MM.1S (cell line): ENCODE measurements around the gene EGFL7.
"Not testable (repeated sequence)": the region's sequence is repeated elsewhere in the genome, so short reads cannot be mapped to it uniquely, and the experiment has no call there.

Experiments used
- DNase-seq: peaks from one replicate; pipeline ENCODE4 v3.0.0-alpha.2; 2015
- H2AFZ ChIP-seq: fragments of 300-600 bp; sonication (generic); 2 replicates; pipeline ENCODE4 v1.6.0; 2016; ENCODE audit warnings: antibody characterized with exemption, low read length
- H3F3A ChIP-seq: fragments of 300-600 bp; sonication (generic); 2 replicates; pipeline ENCODE4 v1.6.1; 2016; ENCODE audit warnings: mild to moderate bottlenecking, antibody characterized with exemption, low read length, moderate library complexity, mixed read lengths; ENCODE audit not compliant: insufficient read depth
- H3K27ac ChIP-seq: fragments of 300-600 bp; sonication (generic); 2 replicates; pipeline ENCODE4 v1.5.1; 2016; ENCODE audit warnings: mild to moderate bottlenecking, low read length
- H3K27me3 ChIP-seq: fragments of 300-600 bp; sonication (generic); replicated peaks from 2 replicates; pipeline ENCODE4 v1.6.0; 2016; ENCODE audit warnings: low read length; ENCODE audit not compliant: insufficient read depth
- H3K36me3 ChIP-seq: fragments of 300-600 bp; sonication (generic); replicated peaks from 2 replicates; pipeline ENCODE4 v1.6.1; 2016; ENCODE audit warnings: mild to moderate bottlenecking, low read length, mixed read lengths; ENCODE audit not compliant: insufficient read depth
- H3K4me1 ChIP-seq: fragments of 300-600 bp; sonication (generic); 2 replicates; pipeline ENCODE4 v1.6.1; 2016; ENCODE audit warnings: low read length, mixed read lengths
- H3K4me2 ChIP-seq: fragments of 300-600 bp; sonication (generic); 2 replicates; pipeline ENCODE4 v1.6.0; 2016; ENCODE audit warnings: low read depth, low read length
- H3K4me3 ChIP-seq: fragments of 300-600 bp; sonication (generic); 2 replicates; pipeline ENCODE4 v1.5.1; 2016; ENCODE audit warnings: low read length, mixed read lengths
- H3K79me2 ChIP-seq: fragments of 300-600 bp; sonication (generic); 2 replicates; pipeline ENCODE4 v1.6.1; 2016; ENCODE audit warnings: mixed run types, low read length, mixed read lengths
- H3K9ac ChIP-seq: fragments of 300-600 bp; sonication (generic); 2 replicates; pipeline ENCODE4 v1.6.1; 2016; ENCODE audit warnings: low read length, mixed read lengths
- H3K9me2 ChIP-seq: fragments of 300-600 bp; sonication (generic); replicated peaks from 2 replicates; pipeline ENCODE4 v1.6.1; 2016; ENCODE audit warnings: mild to moderate bottlenecking, low read length, mixed read lengths; ENCODE audit not compliant: insufficient read depth
- H3K9me3 ChIP-seq: fragments of 300-600 bp; sonication (generic); replicated peaks from 2 replicates; pipeline ENCODE4 v1.6.1; 2016; ENCODE audit warnings: mild to moderate bottlenecking, low read length, mixed read lengths; ENCODE audit not compliant: insufficient read depth
- H4K20me1 ChIP-seq: fragments of 300-600 bp; sonication (generic); 2 replicates; pipeline ENCODE4 v1.6.1; 2016; ENCODE audit warnings: mild to moderate bottlenecking, low read length, moderate library complexity, mixed read lengths; ENCODE audit not compliant: insufficient read depth
- EZH2 ChIP-seq: fragments of 300-600 bp; sonication (generic); optimal IDR thresholded peaks from 2 replicates; pipeline ENCODE3; 2017; ENCODE audit warnings: low read depth, mild to moderate bottlenecking, antibody characterized with exemption, low read length, mixed read lengths
- EZH2phosphoT487 ChIP-seq: fragments of 300-600 bp; sonication (generic); IDR thresholded peaks from 2 replicates; pipeline ENCODE4 v1.6.1; 2018; ENCODE audit warnings: antibody characterized with exemption, low read length
- TF ChIP-seq, protein P1 (sequence below): fragments of 300-600 bp; sonication (generic); IDR thresholded peaks from 2 replicates; pipeline ENCODE4 v1.5.1; 2016; ENCODE audit warnings: antibody characterized with exemption, low read length, mixed read lengths

Gene EGFL7

GRCh38 chr9:136703276-136703860 lies 40.7 kb downstream of the EGFL7 start:
- Histone ChIP-seq H3K27ac (peak overlapping the region; percentile 32; the same call in 1 of the 2 replicates), H3K4me2 (no peak overlapping the region; the same call in 1 of the 2 replicates), H3K36me3 (no peaks in the 10 kb centered on the region), H3K4me1 (peaks cover 7% of the 10 kb centered on the region; the same call in 1 of the 2 replicates), H3K27me3 (peaks cover 94% of the 10 kb centered on the region), H3K9ac (no peak overlapping the region), H3K4me3 (no peak overlapping the region), H3K9me3 (no peaks in the 10 kb centered on the region), H3K79me2 (no peaks in the 10 kb centered on the region), H3K9me2 (no peaks in the 10 kb centered on the region), H4K20me1 (no peaks in the 10 kb centered on the region), H3F3A (0 out of 2 replicates have a peak, but pooled peaks cover 2% of the 10 kb centered on the region), H2AFZ (no peak overlapping the region)
- TF ChIP-seq, protein P1, sequence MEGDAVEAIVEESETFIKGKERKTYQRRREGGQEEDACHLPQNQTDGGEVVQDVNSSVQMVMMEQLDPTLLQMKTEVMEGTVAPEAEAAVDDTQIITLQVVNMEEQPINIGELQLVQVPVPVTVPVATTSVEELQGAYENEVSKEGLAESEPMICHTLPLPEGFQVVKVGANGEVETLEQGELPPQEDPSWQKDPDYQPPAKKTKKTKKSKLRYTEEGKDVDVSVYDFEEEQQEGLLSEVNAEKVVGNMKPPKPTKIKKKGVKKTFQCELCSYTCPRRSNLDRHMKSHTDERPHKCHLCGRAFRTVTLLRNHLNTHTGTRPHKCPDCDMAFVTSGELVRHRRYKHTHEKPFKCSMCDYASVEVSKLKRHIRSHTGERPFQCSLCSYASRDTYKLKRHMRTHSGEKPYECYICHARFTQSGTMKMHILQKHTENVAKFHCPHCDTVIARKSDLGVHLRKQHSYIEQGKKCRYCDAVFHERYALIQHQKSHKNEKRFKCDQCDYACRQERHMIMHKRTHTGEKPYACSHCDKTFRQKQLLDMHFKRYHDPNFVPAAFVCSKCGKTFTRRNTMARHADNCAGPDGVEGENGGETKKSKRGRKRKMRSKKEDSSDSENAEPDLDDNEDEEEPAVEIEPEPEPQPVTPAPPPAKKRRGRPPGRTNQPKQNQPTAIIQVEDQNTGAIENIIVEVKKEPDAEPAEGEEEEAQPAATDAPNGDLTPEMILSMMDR = no peak
- TF ChIP-seq EZH2 (no peak), EZH2phosphoT487 (no peak)
- peak; percentile 41 for DNase-seq

- not testable (repeated sequence) for H3K9me3 ChIP-seq, H3K4me2 ChIP-seq, H3K4me3 ChIP-seq, H3K9me2 ChIP-seq, H3K27ac ChIP-seq, DNase-seq, H3F3A ChIP-seq, H3K79me2 ChIP-seq, H2AFZ ChIP-seq, H3K4me1 ChIP-seq, H4K20me1 ChIP-seq, H3K9ac ChIP-seq, H3K36me3 ChIP-seq
- peaks cover 94% of the 10 kb centered on the region for H3K27me3 ChIP-seq
Observed at GRCh38 chr9:136704741-136705140, 42.0 kb downstream of the EGFL7 start.

GRCh38 chr9:136705564-136705963 lies 42.8 kb downstream of the EGFL7 start:
- Histone ChIP-seq H3K36me3 (no peaks in the 10 kb centered on the region), H3K27ac (no peak overlapping the region), H2AFZ (no peak overlapping the region), H3K79me2 (no peaks in the 10 kb centered on the region), H3K4me3 (no peak overlapping the region), H3K27me3 (peaks cover 94% of the 10 kb centered on the region), H3F3A (0 out of 2 replicates have a peak, but pooled peaks cover 2% of the 10 kb centered on the region), H4K20me1 (no peaks in the 10 kb centered on the region), H3K9me2 (no peaks in the 10 kb centered on the region), H3K9ac (no peak overlapping the region), H3K4me1 (peaks cover 7% of the 10 kb centered on the region; the same call in 1 of the 2 replicates), H3K4me2 (no peak overlapping the region), H3K9me3 (no peaks in the 10 kb centered on the region)
- TF ChIP-seq EZH2 (no peak), EZH2phosphoT487 (no peak)
- TF ChIP-seq, protein P1 = no peak
- DNase-seq = no peak

DNA sequence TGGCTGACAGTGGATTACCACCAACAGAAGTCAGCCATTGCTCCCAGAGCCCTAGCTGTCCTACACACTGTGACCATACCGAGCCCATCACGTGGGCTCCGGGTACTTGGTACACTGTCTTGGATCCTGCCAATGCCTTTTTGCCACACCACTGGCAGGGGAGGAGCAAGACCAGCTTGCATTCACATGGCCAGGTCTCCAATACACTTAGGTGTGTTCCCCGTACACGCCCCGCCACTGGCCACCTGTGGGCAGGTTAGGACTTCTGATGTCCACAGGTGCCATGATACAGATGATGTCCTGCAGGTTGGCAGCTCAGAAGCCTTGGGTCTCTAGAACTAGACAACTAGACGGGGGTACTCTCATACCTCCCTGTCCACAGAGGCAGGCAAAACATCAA lies 44.3 kb downstream of the EGFL7 start:
- Histone ChIP-seq H3K27me3 (peaks cover 98% of the 10 kb centered on the region), H3K27ac (no peak overlapping the region), H3F3A (0 out of 2 replicates have a peak, but pooled peaks cover 2% of the 10 kb centered on the region), H3K4me2 (no peak overlapping the region), H3K9ac (no peak overlapping the region), H3K79me2 (no peaks in the 10 kb centered on the region), H4K20me1 (no peaks in the 10 kb centered on the region), H2AFZ (no peak overlapping the region), H3K4me1 (0 out of 2 replicates have a peak, but pooled peaks cover 3% of the 10 kb centered on the region), H3K4me3 (no peak overlapping the region), H3K9me3 (no peaks in the 10 kb centered on the region), H3K36me3 (no peaks in the 10 kb centered on the region), H3K9me2 (no peaks in the 10 kb centered on the region)
- DNase-seq = no peak
- no peak for TF ChIP-seq EZH2phosphoT487
